PC-9 (cell line): ENCODE results near the gene ANKRD44.

Experiments used
- EZH2 ChIP-seq: fragments of 200-600 bp; sonication (generic); IDR thresholded peaks from 2 replicates; pipeline ENCODE4 v1.8.0; 2017; ENCODE audit warnings: antibody characterized with exemption, low read depth
- TF ChIP-seq, protein P1 (sequence below): fragments of 200-600 bp; sonication (generic); conservative IDR thresholded peaks from 2 replicates; pipeline ENCODE4 v1.6.1; 2017; ENCODE audit warnings: mixed run types, antibody characterized with exemption, mild to moderate bottlenecking, moderate library complexity

DNA sequence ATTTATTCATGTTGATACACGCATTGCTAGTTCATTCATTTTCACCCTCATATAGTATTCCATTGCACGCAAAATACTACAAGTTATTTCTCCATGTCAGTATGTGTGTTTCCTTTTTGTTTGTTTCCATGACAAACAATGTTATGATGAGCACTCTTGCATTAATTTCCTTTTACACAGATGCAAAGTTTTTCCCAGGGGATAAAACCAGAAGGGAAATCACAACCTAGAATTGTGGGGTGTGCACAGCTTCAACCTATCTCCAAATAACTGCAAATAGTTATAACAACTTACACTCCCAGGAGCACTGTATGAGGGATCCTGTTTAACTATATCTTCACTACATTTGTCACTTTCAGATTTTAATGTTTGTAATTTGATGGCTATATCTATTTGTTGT, 87.1 kb downstream of the ANKRD44 start:
- TF ChIP-seq, protein P1, sequence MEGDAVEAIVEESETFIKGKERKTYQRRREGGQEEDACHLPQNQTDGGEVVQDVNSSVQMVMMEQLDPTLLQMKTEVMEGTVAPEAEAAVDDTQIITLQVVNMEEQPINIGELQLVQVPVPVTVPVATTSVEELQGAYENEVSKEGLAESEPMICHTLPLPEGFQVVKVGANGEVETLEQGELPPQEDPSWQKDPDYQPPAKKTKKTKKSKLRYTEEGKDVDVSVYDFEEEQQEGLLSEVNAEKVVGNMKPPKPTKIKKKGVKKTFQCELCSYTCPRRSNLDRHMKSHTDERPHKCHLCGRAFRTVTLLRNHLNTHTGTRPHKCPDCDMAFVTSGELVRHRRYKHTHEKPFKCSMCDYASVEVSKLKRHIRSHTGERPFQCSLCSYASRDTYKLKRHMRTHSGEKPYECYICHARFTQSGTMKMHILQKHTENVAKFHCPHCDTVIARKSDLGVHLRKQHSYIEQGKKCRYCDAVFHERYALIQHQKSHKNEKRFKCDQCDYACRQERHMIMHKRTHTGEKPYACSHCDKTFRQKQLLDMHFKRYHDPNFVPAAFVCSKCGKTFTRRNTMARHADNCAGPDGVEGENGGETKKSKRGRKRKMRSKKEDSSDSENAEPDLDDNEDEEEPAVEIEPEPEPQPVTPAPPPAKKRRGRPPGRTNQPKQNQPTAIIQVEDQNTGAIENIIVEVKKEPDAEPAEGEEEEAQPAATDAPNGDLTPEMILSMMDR: no peak
- TF ChIP-seq EZH2: no peak
